Measurements from ENCODE around the gene NMNAT2.

- TF ChIP-seq ESRRG (CRISPR knock-in tag; IDR thresholded peaks at IDR 0.05) = no peak
- no peak for TF ChIP-seq TSHZ2 (CRISPR knock-in tag; IDR thresholded peaks at IDR 0.05)
- no peak for TF ChIP-seq ZFP30 (CRISPR knock-in tag; IDR thresholded peaks at IDR 0.05)
Measured at GRCh38 chr1:183424691-183425090, 6.5 kb upstream of the NMNAT2 start.

Measured in SK-N-SH treated with all-trans-retinoic acid at 6 μM for 48 hours (cell line).